GM19395 (cell line): ENCODE measurements around the gene CDK11A.
"Not testable (repeated sequence)": the region's sequence is repeated elsewhere in the genome, so short reads cannot be mapped to it uniquely, and the experiment has no call there.

Experiments
- ATAC-seq: cut with Tn5 transposase; IDR thresholded peaks from one replicate; pipeline ENCODE4 v1.9.1; 2021; ENCODE audit warnings: mild to moderate bottlenecking, moderate library complexity; ENCODE audit not compliant: unreplicated experiment

CDK11A gene

DNA sequence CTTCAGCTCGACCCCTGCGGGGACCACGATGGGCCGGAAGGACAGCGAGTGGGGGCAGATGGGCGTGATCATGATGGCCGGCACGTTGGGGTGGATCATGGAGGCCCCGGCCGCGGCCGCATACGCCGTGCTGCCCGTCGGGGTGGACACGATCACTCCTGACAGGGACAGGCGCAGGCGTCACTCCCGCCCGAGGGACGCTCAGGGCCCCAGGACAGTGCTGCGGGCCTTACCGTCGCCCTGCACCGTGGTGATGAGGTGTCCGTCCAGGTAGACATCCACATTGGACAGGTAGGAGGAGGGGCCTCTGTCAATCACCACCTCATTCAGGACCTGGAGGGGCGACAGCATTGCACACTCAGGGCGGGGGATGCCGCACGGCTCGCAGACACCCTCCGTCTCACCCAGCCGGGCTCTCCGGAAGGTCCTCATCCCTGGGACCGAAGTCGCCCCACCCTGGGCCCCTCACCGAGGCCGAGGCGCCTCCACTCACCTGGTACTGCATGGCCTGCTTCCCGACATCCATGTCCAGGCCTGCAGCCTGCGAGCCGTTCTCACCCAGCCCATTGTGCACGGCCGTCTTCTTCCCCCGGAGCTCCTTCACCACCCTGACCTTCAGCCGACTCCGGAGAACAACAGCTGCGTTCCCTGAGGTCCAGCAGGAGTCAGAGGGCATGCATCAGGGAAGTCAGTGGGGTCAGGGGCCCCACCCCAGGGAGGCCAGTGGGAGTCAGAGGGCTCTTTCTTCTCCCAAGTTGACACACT, 30.1 kb upstream of the CDK11A start:
- no peak for ATAC-seq

DNA sequence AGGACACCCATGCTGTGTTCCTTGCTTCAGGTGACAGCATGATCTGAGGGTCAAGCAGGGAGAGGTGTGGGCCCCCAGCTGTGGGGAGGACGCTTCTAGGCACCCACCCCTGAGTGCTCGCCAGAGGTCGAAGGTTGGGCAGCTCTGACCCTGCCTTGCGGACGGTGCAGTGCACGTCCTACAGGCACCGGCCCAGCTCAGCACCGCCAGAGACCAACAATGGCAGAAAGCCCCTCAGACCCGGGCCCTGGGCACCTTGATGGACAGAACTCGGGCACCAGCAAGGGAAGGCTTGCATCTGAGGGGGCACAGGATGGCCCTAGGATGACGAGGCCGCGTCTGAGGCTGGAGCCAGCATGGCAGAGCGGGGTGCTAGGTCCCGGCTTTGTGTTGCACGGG, 29.4 kb upstream of the CDK11A start:
- ATAC-seq: no peak

DNA sequence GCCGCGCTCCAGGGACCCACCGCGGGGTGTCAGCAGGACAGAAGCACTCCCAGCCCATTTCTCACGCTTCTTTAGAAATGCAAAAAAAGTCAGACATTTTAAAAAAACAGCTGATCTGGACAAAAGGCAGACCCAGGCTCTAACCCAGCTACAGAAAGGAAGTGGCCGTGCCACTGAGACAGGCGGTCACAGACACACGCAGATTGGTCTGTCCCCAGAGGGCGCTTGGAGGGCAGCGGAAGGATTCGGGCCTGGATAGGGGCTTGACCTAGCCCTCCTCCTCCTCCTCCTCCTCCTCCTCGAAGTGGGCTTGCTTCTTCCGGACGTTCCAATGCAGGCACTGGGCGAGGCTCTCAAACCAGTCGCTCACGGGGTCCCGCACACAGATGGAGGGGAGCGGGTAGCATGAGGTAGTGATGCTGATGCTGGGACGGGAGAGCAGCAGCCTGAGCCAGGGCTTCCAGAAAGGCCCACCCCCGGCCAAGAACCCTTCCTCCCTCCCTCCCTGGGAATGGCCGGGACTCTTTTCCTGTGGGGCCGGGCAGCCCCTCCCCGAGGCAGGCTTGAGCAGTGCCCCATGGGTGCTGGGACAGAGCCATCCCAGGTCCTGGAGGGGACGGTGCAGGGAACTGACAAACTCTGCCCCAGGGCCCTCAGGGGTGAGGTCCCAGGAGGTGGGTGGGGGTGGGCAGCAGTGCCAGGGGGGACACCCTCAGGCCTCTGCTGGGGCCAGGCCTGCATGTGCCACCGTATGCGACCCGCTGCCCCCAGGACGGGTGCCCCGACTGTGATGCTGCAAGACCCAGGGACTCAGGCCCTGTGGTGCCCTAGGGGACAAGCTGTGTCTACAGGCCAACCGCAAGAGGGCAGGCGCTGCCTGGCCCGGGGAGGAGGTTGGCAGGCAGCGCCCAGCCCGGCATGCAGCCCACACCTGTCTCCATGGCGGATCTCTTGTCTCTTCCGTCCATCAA, 28.8 kb upstream of the CDK11A start:
- no peak for ATAC-seq

DNA sequence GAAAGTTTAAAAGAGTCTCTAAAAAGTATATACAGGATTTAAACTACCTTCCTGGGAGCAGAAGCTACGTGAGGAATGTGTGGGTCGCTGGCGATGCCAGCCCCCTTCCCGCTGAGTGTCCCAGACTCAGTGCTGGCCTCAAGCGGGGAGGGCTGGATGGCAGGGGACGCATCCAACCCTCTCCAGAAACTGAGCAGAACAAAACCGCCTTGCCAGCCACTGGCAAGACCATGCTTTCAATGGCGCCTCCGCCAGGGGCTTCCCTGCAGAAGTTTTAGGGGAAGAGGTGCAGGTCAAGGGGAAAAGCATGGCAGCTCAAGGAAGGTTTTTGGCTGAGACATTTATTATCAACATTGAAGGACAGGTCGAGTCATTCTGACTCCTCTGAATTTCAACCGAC, 28.0 kb upstream of the CDK11A start:
- no peak for ATAC-seq

DNA sequence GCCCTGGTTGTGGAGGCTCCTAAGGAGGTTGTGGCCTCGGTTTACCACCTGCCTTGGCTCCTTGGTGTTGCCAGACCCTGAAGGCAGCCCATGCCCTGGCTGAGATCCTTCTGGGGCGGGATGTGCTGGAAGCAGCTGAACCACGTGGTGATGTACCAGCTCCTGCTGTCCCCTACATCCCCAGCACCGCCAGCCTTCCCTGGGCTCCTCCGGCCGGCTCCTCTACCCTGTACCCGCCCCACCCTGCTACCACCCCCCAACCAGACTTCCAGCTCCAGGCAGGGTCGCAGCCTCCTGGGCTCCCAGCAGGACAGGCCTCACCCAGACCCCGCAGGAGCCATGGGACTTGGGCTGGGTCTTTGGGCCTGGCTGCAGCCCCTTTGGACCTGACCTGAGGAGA, 25.8 kb upstream of the CDK11A start:
- not testable (repeated sequence) for ATAC-seq

DNA sequence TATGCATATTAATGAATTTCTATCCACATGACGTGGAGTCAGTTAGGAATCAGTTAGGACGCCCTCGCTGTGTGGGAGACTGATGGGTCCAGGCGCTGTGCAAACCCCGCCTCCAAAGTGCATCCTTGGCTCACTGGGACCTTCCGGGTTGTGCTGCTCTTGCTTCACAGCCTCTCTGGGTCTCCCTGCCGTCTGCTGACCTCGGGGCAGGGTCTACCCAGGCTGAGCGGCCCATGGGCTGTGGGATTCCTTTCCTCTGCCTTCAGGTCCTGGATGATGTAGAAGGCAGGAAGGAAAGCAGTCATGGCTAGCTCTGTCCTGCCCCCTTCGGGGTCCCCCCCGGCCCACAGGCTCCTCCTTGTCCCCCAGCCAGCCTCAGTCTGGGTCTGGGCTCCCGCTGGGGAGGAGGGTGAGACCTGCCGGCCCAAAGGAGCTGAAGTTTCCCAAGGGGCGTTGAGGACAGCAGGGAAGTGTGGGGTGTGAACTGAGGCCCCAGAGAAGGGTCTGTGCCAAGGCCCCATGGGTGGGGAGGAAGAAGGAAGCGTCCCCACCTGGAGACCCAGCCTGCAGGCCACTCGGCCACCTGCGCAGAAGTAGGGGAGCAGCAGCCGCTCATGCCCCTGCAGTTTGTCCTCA, 24.6 kb upstream of the CDK11A start:
- no peak for ATAC-seq

DNA sequence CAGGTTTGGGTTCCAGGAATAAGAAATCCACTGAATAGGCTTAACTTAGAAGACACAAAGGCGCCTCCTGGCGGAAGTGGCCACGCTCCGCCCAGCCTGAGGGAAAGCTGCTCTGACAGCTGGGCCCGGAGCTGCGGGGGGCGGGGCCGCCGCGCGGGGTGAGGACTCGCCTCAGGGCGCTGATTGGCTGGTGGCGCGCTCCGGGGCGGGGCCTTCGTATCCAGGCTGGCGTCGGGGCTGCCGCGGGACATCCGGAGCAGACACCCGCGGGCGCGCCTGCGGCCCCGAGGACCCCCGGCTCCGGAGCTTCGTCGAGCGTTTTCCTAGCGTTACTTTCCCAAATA, 22.4 kb upstream of the CDK11A start:
- peak; percentile 76 for ATAC-seq

DNA sequence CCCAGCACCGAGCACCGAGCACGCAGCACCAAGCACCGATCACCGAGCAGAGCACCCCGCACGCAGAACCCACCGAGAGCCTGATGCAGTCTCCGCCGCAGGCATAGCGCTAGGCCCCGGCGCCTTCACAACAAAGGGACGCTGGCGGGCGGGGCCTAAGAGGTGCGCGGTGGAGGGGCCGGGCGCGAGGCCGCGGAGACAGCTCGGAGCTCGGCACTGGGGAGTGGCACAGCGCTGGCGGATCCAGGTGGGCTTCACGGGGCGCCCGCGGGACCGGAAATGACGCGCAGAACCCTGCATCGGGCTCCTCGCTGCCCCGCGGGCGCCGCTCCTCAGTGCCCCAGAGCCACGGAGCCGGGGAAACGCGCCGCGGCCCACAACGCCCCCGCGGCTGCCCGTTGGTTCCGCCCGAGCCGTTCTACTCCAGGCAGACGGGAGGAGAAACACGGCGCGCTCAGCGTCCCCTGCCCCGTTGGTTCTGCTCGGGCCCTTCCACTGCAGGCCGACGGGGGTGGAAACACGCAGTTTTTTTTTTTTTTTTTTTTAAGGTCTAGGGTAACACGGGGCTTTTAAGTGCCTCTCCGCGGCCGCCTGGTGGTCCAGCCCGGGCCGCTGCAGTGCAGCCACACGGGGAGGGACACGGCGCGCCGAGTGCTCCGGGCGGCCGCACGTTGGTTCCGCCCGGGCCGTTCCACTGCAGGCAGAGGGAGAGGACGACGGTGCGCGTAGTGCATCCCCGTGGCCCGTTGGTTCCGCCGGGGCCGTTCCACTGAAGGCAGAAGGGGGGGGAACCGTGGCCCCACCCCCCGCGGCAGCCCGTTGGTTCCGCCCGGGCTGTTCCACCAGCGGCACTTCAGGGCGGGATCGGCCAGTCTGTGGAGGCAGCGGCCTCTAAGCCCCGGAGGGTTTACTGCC, 21.8 kb upstream of the CDK11A start:
- ATAC-seq: peak; percentile 77

DNA sequence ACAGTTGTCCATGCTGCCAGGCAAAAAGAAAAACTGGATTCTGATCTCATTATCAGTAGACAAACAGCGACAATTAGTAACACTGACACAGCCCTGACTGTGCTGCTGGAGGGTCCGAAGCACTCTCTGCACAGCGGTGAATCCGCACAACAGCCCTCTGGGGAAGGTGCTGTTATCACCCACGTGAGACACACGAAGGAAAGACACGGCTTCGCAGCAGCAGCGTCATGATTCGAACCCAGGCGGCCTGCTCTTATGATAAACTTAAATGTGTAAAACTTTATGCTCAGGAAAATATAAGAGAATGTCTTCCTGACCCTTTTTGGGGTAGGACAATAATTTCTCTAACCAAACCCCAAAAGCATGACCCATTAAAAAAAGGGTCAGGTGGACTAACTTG, 18.4 kb upstream of the CDK11A start:
- not testable (repeated sequence) for ATAC-seq

DNA sequence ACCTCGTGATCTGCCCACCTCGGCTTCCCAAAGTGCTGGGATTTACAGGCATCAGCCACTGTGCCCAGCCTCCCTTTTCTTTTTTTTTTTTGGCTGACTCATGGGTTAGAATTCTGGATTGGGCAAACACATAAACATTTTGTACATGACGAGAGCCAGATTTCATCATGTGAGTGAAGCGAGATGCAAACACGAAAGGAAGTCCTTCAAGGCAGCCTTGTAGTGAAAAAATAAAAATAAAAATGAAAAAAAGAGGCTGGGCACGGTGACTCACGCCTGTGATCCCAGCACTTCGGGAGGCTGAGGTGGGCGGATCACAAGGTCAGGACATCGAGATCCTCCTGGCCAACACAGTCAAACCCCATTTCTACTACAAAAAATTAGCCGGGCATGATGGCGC, 16.9 kb upstream of the CDK11A start:
- ATAC-seq: not testable (repeated sequence)

DNA sequence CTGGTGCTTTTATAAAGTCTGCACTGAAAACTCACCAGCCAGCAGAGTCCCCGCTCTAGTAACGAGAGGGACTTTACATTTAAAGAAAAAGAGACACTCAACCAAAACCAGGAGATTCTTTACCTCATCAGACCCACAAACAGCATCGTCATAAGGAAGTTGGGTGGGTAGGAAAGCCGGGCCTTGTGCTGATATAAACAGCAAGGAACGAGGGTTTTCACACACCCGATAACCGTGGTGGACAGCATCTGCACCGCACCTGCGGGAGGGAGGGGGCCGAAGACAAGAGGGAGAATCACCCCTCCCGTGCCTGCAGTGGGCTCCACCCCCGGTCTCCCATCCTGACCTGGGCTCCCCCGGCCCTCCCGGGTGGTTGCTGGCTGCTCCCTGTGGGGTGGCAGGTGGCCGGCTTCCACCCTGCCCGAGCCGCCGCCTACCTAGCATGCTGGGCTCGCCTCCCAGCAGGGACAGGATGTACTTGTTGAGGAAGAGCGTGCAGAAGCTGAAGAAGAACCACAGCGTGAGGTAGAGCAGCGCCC, 14.7 kb upstream of the CDK11A start:
- ATAC-seq: not testable (repeated sequence)

DNA sequence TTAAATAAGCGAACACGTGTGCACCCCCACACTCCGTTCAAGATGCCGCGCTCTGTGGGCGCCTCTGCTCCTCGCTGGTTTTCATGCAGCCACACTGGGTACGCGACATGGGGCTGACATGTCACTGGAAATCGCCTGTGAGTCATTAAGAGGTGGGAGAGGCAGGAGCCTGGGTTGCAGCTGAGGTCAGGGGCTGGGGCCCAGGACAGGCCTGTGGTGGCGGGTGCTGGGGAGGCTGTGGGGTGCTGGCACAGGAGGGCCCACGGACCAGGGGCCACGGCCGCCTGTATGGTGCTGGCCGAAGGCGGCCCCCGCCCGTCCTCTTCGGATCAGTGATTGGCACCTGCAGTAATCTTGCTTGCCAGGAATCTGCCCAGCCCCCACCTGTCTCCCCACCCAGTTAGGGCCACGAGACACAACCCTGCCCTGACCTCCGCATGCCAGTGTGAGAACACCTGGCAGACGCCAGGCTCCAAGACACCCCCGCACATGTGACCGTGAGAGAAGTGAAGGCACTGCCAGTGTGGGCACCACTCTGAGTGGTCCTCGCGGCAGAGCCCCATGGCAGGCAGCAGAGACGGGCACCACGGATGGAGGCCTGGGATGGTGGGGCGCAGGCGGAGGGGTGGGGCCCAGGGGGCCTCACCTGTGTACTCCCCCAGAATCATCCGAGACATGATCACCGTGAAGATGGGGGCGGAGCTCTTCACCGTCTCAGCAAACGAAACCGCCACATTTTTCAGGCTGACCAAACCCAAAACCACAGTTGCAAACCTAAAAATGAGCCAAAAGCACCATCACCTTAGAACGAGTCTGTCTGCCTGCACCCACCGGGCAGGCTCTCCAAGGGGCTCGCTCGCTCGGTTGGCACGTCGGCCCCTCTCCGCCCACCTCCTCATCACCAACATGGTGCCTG, 13.8 kb upstream of the CDK11A start:
- ATAC-seq: not testable (repeated sequence)

DNA sequence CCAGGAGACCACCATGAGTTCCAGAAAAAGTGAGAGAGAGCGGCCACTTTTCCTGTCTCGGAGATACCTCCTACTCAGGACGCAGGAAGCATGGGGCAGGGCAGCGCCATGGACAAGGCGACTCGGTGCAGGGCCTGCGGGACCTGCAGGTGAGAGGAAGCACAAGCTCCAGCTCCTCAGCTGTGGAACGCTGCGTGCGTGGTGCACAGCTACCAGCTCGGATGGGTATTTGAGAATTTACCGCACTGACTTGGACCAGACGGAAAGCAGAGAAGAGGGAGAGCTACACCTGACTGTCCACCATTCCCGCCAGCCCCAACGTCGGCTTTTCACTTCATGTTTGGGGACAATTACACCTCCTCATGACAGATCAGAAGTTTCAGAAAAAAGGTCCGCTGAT, 8.2 kb upstream of the CDK11A start:
- ATAC-seq: no peak

DNA sequence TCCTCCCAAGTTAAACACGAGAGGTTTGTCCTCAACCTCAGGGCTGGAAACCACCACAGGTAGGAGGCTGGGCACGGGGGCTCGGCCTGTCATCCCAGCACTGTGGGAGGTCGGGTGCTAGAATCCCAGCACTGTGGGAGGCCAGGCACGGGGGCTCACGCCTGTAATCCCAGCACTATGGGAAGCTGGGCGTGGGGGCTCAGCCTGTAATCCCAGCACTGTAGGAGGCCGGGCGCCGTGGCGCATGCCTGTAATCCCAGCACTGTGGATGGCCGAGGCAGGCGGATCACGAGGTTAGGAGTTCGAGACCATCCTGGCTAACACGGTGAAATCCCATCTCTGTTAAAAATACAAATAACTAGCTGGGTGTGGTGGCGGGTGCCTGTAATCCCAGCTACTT, 6.7 kb upstream of the CDK11A start:
- no peak for ATAC-seq

DNA sequence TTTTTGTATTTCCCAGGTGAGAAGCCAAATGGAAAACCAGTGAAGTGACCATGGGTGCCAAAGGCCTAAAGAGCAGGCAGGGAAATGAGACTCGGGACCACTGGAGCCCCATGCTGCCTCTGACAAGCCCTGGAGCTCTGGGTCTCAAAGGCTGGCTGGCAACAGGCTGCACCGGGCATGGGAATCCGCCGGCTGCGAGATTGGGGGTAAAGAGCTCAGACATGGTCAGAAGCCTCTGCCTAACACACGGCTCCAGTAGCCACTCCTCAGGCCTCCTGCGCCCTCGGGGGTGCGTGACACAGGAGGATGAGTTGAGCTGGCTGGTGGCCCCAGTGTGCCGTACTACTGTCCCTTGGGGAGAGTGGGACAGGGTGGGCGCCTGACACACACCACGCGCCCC, 6.1 kb upstream of the CDK11A start:
- not testable (repeated sequence) for ATAC-seq

DNA sequence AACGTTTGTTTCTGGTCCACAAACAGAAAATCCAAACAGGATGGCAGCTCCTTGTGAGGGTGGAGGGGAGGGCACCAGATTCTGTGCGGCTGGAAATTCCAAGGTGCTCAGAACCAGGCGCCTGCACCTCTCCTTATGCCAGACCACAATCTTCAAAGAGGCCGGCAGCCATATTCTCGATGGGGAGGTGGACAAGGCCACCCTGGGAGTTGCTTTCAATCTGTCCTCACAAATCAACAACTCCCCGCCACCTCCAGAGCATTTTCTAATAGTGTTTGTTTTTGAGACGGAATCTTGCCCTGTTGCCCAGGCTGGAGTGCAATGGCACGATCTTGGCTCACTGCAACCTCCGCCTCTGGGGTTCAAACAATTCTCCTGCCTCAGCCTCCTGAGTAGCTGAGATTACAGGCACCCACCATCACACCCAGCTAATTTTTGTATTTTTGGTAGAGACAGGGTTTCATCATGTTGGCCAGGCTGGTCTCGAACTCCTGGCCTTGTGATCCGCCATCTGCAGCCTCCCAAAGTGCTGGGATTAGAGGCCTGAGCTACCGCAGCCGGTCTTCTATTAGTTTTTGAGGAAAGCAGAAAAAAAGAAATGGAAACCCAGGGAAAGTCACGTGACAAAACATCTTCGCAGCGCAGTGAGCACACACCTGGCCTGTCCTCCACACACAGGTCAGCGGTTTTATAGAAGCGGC, 5.1 kb upstream of the CDK11A start:
- not testable (repeated sequence) for ATAC-seq

DNA sequence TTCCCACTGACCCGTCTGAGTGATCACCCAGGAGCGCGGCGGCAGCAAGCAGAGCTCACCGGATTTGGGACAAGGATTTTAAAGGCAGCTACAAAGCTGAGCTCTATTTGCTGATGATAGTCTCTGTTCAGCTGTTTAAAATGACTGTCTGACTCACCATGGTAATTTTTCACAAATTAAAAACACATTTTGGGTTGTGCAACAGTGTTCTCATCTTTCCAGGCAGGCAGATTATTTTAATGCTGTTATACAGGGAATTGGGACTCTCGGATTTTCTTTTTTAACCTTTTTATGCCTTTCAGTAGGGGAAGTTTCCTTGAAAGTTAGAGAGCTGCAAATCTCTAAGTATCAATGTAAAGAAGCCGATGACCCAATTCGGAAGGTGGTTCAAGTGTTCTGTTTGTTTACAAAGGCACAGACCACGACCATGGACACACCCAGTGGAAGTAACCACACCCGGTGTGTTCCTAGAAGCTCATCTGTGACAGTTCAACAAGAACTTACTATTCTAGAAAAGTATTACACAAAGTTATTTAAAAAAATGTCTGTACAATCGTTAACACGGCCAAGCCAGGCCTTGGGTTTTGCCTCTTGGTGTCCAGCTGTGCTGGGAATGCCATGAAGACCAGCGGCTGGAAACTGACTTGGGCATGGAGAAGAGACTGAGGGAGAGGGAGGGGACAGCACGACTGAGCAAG, 4.3 kb upstream of the CDK11A start:
- not testable (repeated sequence) for ATAC-seq

DNA sequence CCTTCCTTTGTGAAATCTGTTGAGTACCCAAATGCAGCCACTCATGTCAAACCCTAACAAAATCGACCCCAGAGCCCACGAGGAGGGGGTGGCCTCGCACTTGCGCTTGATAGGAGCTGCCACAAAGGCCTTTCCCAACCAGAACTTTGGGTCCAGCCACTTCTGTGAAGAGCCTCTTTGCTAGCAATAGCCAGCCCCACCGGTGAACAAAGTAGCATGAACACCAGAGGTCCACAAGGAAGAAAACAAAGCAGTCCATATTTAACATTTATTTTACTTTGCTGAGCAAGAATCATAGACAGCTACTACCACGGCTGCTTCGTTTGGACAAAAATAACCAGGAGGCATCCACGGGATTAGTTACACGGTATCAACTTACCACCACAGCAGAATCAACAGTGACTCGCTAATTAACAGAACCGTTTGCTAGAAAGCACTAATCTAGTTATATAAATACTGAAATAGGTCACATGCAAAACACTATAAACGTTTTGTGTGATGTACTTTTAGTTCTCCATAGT, 3.0 kb upstream of the CDK11A start:
- ATAC-seq: not testable (repeated sequence)
